T1000 (cell line): ENCODE data around the gene NWD2.
"Not testable (repeated sequence)": the region's sequence is repeated elsewhere in the genome, so short reads cannot be mapped to it uniquely, and the experiment has no call there.

ENCODE experiments used
- DNase-seq: peaks from one replicate; lab custom pipeline; 2025; ENCODE audit warnings: mixed read lengths; lab: John Stamatoyannopoulos, UW

The NWD2 gene

DNA sequence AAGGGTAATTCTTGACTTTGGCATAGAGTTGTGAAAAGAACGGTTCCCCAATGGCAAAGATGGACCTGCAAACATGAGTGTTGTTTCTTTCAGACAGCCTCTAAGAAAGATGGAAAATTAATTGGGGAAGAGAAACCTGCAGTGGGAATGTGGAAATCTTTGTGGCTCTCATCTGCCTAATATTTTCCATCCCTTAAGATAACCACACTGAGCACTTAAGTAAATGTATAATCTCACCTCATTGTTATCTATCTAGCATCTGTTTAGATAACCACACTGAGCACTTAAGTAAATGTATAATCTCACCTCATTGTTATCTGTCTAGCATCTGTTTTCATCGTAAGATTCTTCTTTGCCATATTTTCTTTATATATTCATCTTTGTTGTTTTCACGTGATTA, 149.3 kb downstream of the NWD2 start:
- no peak for DNase-seq

DNA sequence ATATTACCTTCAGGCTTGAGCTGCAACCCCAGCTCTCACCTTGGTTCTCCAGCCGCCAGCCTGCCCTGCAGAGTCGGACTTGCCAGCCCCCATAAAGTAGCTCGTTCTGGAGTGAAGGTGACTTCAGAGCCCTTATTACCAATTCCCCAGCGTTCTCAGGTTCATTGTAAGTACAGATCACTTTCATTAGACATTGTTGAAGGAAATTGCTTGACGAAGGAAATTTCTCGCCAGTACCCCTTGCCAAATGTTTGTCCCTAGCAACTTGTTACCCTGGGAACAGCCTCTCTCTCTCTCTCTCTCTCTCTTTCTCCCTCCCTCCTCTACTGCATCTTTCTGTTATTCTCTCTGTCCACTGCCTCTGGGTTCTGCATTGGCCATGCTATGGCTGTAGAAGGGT, 153.0 kb downstream of the NWD2 start:
- DNase-seq, result no peak

DNA sequence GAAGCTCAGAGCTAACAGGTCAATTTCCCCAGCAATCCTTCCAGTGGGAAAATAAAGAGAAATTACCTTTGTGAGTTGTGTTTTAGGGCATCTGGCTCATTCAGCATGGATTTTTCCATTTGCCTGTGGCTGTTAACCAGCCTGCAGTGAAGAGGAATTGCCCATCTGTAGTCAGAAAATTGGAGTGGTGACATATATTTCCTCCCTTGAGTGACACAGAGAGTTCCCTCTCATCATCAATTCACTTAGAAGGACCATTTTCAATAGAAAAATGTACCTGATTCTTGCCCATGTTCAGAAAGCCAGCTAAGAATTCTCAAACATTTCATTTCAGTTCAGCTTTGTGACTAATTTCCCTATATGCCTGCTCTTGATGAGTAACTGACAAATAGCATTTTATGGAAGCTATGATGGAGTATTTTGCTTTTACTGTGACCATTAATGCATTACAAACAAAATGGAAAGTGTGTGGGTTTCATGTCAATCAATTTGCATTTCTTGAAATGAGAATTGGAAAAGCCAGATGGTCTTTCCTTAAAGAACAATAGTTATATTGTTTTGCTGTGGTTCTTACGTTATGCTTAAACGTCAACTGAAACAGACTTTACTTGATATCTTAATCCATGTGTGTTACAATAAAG, 155.8 kb downstream of the NWD2 start:
- no peak for DNase-seq

- DNase-seq, result not testable (repeated sequence)
Observed at GRCh38 chr4:37407938-37408826, 163.6 kb downstream of the NWD2 start.

DNA sequence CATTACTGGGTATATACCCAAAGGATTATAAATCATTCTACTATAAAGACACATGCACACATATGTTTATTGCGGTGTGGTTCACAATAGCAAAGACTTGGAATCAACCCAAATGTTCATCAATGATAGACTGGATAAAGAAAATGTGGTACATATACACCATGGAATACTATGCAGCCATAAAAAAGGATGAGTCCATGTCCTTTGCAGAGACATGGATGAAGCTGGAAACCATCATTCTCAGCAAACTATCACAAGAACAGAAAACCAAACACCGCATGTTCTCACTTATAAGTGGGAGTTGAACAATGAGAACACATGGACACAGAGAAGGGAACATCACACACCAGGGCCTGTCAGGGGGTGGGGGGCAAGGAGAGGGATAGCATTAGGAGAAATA, 169.1 kb downstream of the NWD2 start:
- DNase-seq, result not testable (repeated sequence)

DNA sequence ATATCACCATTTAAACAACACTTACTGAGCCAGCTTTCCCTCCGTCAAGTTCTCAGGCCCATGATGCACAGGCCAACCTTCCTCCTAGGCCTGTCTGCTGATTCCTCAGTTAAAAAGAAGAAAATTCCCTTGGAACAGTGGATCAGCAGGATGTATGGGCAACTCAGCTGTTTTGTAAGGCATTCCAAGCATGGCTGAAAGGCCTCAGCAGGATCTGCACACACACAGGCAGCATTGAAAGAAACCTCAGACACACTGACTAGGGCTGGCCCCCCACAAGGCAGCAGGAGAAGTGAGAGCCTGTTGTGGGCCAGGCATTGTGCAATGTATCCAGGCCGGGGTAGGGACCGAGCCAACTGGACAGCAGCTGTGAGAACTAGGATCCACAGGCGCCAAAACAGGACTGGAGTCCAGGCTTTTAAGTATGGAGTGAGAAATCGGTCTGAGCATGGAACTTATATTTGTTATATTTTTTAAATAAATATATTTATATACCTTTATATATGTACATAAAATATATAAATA, 171.4 kb downstream of the NWD2 start:
- no peak for DNase-seq

GRCh38 chr4:37421614-37422013, 177.1 kb downstream of the NWD2 start:
- DNase-seq, result no peak

DNA sequence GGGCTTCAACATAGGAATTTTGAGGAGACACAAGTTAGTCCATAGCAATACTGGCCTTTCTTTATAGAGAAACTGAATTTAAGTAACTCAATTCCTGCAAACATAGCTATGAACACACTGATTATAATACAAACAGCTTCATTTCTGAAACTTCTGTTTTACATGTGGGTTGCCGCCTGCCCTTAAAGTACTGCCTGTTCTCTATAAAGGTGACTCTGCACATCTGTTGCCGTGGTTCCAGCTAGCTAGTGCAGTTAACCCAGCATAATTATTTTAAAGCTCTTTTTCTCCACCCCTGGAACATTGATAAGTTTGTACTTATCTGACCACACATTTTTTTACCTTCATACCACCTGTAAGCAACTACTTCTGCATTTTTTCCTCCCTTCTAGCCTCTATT, 177.6 kb downstream of the NWD2 start:
- DNase-seq, result no peak

DNA sequence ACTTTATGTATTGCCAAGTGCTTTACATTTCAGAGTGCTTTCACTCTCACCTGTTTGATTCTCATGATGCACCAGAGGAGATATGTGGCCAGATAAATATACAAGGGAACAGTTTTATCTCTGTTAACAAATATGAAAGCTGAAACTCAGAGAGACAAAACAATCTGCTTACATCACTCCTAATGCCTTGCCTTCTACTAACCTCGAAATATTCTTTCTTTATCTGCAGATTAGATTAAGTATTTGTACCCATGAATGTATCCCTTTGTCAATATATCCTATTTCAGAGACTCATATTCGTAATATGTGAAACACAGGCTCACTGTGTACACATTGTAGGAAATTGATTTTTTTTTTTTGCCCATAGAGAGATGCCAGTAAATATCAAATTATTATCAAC, 178.1 kb downstream of the NWD2 start:
- DNase-seq, result no peak

- no peak for DNase-seq
Observed at GRCh38 chr4:37423310-37423709, 178.8 kb downstream of the NWD2 start.

GRCh38 chr4:37424753-37425152, 180.2 kb downstream of the NWD2 start:
- no peak for DNase-seq

- DNase-seq, result no peak
Observed at GRCh38 chr4:37425857-37426256, 181.3 kb downstream of the NWD2 start.

GRCh38 chr4:37427193-37427592, 182.7 kb downstream of the NWD2 start:
- DNase-seq, result no peak

DNA sequence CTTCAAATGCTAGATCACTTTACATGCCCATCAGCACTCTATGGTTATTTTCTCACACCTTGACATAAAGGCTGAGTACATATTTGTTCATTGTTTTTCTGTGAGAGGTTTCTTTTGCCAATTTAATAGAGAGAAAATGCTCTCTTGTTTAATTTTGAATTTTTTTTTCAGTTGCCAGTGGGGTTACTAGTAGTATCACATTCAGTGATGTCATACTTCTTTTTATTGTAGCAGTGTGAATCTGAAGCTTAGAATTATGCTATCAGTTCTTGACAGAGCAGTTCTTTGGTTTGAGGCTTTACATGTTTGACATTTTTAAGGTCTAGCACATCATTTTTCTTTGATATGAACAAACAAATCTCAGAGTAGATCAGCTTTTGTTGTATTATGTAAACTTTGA, 185.4 kb downstream of the NWD2 start:
- DNase-seq, result no peak

DNA sequence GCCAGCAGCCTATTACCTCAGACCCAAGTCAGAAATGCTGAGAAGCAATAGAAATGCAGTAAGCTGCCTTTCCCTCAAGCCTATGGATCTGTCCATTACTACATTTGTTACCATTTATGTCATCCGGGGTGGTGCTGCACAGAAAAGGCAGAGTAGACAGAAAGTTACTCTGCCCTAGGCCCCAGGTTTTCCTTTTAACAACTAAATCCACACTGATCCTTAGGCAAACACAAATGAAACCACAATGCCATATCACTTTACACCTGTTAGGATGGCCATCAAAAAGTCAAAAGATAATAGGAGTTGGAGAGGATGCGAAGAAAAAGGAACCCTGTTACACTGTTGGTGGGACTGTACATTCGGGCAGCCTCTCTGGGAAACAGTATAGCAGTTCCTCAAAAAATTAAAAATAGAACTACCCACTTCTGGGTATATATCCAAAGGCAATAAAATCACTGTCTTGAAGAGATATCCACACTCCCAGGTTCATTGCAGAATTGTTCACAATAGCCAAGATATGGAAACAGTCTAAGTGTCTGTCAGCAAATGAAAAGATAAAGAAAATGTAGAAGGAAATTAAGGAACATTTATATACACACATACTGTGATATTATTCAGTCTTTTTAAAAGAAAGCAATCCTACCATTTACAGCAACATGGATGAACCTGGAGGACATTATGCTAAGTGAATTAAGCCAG, 186.3 kb downstream of the NWD2 start:
- no peak for DNase-seq

- no peak for DNase-seq
Observed at GRCh38 chr4:37431417-37431743, 186.8 kb downstream of the NWD2 start.

DNA sequence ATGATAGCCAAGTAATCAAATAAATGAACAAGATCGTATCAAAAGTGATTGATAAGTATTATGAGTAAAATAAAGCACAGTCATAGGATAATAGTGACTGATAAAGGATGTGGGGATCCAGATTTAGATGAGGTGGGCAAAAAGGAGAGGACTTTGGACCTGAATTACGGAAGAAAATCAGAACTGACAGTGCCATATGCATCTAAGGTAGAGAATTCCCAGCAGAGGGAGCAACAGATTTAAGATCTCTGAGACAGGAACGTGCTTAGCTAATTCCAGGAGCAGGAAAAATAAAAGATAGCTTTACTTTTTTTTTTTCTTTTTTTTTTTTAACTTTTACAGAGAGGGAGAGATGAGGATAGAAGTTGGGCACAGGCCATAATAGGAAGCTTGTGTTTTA, 189.9 kb downstream of the NWD2 start:
- no peak for DNase-seq

- DNase-seq, result no peak
Observed at GRCh38 chr4:37436546-37436945, 192.0 kb downstream of the NWD2 start.

DNA sequence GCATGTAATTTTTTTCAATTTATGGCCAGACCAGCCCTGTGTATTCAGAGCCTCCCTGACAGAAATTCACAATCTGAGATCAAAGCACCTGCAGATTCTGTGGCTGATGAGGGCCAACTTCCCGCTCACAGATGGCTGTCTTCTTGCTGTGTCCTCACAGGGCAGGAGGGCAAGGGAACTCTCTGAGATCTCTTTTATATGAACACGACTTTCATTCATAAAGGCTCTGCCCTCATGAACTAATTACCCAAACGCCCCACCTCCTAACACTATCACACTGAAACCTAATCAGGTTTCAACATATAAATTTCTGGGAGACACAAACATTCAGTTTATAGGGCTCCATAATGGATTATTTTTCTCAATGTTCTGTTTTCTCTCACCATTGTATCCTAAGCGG, 192.6 kb downstream of the NWD2 start:
- DNase-seq, result no peak

DNA sequence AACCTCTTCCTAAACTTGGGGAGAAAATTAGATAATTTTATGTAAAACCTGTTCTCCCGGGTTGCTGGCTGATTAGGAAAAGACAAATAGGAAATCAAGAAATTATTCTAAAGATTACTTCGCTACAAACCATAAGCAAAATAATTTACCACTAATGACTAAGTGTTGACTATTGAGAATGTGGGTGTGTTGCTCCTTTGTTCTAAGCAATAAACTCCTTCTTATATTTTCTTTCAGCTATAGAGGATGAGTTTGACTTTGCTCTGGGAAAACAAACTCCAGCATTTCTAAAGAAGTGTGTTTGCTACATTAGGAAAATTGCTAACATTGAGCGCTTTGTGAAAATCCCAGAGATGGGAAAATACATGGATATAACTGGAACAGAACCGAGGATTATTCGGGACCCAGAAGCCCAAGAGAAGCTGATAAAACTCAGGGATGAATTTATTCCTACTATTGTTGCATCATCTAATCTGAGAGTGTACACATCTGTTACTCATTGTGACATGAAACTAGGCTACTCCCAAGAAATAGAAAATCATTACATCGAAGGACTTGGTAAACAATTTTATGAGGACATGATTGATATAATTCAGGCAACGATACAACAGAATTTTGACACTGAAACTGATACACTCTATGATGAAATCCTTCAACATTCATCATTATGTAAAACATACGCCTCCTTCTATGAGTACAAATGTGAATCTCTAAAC, 194.2 kb downstream of the NWD2 start:
- DNase-seq, result no peak

GRCh38 chr4:37439809-37440474, 195.4 kb downstream of the NWD2 start:
- no peak for DNase-seq

DNA sequence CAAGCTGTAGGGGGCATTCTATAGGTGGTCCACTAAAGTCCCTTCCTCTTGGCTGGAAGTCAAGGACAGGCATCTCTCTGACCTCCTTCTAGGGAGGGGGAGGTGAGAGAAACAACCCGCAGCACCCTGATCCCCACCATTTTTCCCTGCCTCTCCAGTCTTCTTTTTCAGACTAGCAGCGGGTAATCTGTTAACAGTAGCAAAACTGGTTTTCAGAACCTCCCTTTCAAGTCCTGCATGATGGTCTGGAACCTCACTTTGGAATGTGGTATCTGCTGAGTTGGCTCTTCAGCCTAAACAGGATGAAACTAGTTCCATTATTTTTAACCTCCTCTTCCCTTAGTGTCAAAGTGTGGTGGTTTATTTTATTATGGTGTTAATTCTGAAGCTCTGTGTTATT, 196.0 kb downstream of the NWD2 start:
- no peak for DNase-seq
